AG08395 (cell line): ENCODE measurements around the gene SFXN5.
"Not testable (repeated sequence)": the region's sequence is repeated elsewhere in the genome, so short reads cannot be mapped to it uniquely, and the experiment has no call there.

Source experiments
- DNase-seq: peaks from one replicate; pipeline ENCODE4 v3.0.0; 2012; ENCODE audit warnings: mixed read lengths, low spot score

Gene SFXN5

GRCh38 chr2:72921088-72921851, 150.2 kb downstream of the SFXN5 start:
- no peak for DNase-seq

DNA sequence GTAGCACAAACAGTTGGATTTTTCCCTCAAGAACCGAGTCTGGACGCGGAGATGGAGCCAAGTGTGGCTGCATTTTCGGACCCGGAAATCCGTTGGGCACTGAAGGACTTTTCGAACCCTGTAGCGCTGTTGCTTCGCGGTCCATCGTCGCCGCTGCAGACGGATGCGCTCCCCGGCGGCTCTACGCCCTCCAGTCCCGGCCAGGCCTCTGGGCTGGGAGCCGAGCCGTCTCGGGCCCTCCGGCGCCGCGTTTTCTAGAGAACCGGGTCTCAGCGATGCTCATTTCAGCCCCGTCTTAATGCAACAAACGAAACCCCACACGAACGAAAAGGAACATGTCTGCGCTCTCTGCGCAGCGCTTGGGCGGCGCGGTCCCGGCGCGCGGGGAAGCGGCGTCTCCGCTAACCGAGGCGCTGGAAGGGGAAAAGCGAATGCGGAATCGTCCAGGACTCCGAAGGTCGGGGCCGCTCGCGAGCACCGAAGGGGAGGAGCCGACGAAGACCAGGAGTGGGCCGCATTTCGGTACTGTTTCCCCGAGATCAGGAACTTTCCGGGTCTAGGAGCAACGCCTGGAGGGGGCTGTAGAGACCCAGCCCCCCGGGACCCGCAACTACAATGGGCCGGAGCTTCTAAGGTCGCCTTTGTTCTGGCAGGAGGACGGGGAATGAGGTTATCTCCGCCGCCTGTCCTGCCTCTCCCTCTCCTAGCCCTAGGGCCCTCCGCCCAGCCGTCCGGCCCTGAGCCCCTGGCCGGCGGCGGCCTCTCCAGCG, 151.0 kb downstream of the SFXN5 start:
- DNase-seq, result no peak

- DNase-seq, result no peak
These were observed 151.8 kb downstream of the SFXN5 start for GRCh38 chr2:72919414-72920317.

- no peak for DNase-seq
These were observed 153.5 kb downstream of the SFXN5 start for GRCh38 chr2:72917877-72918553.

DNA sequence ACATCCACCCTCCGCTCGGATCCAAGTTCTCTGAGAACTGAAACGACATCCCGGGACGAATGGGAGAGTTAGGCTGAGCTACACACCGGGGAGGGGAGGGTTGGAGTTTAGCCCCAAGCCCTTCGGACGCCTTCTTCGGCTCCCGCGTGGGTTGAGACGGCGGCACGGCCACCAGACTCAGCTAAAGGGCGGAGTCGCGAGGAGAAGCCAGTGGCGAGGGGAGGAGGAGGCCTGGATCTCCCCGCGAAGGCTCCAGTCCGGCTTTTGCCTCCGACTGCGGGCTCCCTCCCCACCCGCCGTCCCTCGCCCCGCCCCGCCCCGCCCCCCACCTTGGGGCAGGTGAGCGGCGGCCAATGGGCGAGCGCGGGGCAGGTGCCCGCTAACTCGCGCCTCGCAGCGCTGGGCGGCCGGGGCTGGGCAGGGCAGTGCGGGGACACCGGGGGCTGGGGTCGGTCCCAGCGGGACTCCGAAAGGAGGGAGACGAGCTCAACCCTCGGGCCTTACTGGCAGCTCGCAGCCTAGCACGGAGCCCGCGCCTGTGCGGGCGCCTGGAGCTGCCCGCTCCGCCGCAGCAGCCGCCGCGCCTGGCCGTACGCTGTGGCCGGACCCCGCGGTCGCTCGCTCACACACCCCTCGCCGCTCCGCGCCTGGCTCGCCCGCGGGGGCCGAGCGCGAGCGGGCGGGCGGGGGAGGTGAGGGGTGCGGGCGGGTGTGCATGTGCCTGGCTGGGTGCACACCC, 154.2 kb downstream of the SFXN5 start, which contains the start of gene EMX1:
Gene EMX1 (plus strand): TSS at position 382 of the 739 bp plus-strand sequence. CDS start 334 bp downstream, at position 716.
- no peak for DNase-seq

DNA sequence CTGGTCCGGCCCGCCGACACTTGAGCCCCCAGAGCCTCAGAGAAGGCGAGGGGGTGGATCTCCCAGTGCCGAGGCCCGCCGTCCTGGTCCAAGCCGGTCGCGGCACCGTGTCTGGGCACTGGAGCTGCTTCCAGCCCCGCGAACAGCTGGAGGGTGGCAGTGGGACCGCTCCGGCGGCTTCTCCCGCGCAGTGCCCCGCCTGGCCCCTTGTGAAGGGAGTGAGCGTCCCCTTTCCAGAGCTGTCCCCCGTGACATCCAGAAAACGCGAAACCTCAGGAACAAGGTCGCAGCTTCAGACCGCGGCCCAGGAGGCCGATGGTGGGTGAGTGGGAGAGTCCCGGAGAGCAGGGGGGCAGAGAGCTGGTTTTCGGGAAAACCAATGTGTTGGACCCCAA, 154.8 kb downstream of the SFXN5 start:
- DNase-seq, result no peak

- no peak for DNase-seq
These were observed 155.4 kb downstream of the SFXN5 start for GRCh38 chr2:72915907-72916742.

DNA sequence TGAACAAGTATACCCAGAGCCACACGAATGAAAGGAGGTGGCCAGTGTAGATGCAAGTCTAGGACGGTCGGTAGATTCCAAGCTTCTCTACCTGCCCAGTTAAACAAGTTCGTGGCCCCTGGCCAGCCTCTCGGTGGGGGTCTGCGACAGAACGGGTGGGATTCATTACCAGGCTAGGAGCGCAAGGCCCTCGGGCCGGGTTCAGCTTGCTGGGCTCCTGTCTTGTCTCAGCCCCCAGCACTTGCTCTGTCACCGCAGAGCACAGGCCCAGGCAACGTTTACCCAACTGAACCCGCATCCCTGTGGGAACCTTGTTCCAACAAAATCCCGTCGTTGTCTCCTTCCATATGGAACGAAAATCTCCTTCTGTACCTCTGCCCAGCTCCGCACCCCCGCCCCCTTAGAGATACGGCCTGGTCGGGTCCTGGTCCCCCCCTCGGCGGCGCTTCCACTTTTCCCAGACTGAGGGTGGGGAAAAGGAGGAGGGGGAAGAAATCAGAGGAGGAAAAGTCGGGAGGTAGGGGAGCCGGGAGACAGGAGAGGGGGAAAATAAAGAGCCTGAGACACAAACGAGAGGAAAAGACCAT, 156.1 kb downstream of the SFXN5 start:
- DNase-seq, result no peak

- no peak for DNase-seq
These were observed 156.8 kb downstream of the SFXN5 start for GRCh38 chr2:72914589-72915319.

DNA sequence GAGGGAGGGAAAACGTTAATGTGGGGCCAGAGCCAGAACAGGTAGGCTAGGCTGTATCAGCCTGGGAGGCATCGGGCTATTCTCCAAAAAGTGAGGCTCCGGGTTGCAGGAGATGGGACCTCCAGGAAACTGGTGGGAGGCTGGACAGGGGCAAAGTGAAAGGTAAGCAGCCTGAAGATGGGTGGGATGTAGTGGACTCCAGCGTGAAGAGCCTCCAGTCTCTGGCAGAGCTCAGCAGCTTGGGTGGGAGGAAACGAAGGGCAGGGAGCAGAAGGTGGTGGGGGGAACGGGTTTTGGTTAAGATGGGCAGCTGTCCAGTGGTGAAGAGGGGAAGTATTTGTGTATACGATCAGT, 157.3 kb downstream of the SFXN5 start:
- no peak for DNase-seq

GRCh38 chr2:72913486-72914205, 157.9 kb downstream of the SFXN5 start:
- DNase-seq, result no peak

DNA sequence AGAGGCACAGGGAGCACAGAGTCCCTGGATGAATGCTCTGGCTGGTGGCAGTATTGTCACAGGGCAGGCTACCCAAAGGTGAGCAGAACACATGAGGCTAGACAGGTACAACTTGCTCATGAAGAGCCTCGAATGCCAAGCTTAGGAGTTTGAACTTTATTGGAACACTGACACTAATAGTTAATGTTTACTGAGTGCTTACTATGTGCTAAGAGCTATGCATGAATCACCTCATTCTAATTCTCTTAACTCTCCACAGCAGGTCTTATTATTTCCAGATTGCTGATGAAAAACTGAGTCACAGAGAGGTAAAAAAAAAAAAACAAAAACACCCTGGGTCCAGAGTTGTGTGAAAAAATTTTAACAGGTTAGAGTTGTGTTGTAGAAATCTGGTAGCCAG, 160.3 kb downstream of the SFXN5 start:
- DNase-seq, result no peak

DNA sequence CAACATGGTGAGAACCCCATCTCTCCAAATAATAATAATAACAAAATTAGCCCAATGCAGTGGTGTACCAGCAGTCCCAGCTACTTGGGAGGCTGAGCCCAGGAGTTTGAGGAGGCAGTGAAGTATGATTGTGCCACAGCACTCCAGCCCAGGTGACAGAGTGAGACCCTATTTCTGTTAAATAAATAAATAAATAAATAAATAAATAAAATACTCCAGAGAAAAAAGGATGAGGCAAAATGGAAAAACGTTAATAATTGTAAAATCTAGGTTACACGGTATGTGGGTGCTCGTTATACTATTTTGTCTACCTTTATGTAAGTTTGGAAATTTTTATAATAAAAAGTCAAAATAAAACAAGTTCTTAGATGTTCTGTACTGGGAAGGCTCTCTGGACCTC, 162.8 kb downstream of the SFXN5 start:
- no peak for DNase-seq

- not testable (repeated sequence) for DNase-seq
These were observed 164.1 kb downstream of the SFXN5 start for GRCh38 chr2:72907369-72907768.

- no peak for DNase-seq
These were observed 170.1 kb downstream of the SFXN5 start for GRCh38 chr2:72901426-72901825.

GRCh38 chr2:72900191-72900825, 171.2 kb downstream of the SFXN5 start:
- no peak for DNase-seq

DNA sequence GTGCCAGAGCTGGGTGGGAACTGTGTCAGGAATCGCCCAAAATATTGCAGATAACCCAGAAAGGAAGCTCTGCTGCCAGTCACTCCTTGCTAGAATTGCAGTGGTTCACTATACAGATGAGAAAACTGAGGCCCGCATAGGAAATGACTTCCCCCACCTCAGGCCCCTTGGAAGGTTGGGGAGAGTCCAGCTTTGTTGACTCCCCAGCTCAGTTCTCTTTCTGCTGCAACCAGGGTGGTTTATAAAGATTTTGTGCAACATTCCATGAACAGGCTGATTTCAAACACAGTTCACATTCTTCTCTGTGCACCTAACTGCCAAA, 173.0 kb downstream of the SFXN5 start:
- no peak for DNase-seq
